ENCODE results near the gene CABP7. TPM values are rescaled to one million over a fixed set of nuclear protein-coding genes. Genes with fewer than 3 reads are reported as not detected.

CABP7 gene
- total and polyA plus RNA-seq, 2 of the 8 experiments (the other 6 are each of a cell fraction or from before 2014, with no cell fraction given) = 0.20 to 0.36 TPM

DNA sequence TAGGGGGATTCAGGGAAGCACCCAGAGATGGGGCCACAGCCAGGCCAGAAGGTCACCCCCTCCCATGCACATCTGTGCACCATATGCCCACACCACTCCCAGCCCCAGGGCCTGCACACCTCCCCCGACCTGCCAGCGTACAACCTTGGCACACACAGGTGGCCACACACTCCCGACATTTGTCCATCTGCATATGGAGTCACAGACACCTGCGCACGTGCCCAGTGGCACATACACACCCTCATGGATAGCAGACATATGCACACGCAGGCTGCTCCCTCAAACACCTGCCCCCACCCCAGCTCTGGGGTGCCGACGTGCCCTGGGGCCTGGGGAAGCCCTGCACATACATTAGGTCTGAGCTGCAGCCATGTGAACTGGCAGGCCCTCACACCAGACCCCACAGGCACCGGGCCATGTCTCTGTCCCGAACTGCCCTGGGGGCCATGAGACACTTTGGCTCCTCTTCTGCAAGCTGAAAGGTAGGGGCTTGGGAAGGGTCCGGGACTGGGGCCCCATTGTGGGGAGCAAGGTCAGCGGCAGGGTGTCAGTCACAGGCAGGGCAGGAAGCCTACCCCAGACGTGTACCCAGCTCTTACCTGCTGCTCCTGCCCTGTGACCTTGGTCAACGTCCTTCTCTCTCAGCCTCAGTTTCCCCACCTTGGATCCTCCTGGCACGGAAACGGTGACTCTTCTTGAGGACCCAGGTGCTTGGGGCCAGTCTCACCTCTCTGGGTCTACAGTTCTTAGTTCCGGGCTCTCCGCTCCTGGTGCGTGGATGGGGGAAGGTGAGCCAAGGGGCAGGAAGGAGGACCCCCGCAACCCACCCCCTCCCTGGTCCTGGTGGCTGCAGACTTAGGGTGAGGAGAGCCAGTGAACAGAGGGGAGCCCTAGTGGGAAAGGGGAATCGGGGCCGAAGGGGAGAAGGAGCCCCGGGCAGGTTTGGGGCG is 579 bp upstream of the CABP7 start:
- Histone ChIP-seq H4K8ac (ENCODE audit: extremely low read depth, insufficient read depth, low read length) (no peak overlapping the region; the same call in 1 of the 2 replicates), H3K4me1 (replicated peaks in 1 of 4; ENCODE audit: control insufficient read depth in 3 of 4, insufficient read depth in 4 of 4, low read length in 3 of 4) (peaks cover 0 to 14% (median 4%) of the 10 kb centered on the region in 4 experiments; a peak in 6 of 7 replicates), H2BK20ac (ENCODE audit: low read length) (no peak overlapping the region), H2BK15ac (ENCODE audit: low read length) (peak overlapping the region; percentile 97; the same call in 1 of the 2 replicates), H3K9me3 (ENCODE audit: insufficient read depth in 2 of 2, low read depth in 1 of 2, low read length in 1 of 2) (no peaks in the 10 kb centered on the region), H3K4me3 (ENCODE audit: extremely low read depth in 1 of 4, insufficient read depth in 2 of 4, low read depth in 3 of 4, low read length in 4 of 4) (peak overlapping the region in 3 of 4 experiments; percentile 20 to 54 (median 34); a peak in 5 of 8 replicates), H2BK5ac (ENCODE audit: low read depth, low read length) (no peak overlapping the region), H2BK12ac (ENCODE audit: low read depth, low read length) (no peak overlapping the region), H3K27ac (ENCODE audit: low read depth, low read length) (no peak overlapping the region), H4K5ac (ENCODE audit: insufficient read length, low read depth, low read length) (no peak overlapping the region), H3K4me2 (ENCODE audit: insufficient read depth in 1 of 2, low read depth in 2 of 2, low read length in 2 of 2) (peak overlapping the region; percentile 59), H3K23ac (ENCODE audit: insufficient read length) (no peak overlapping the region), H4K91ac (replicated peaks; ENCODE audit: insufficient read length, low read length) (no peak overlapping the region), H4K20me1 (replicated peaks in 1 of 2; ENCODE audit: control insufficient read depth in 1 of 2, insufficient read depth in 2 of 2, low read length in 2 of 2) (peaks cover 3 to 5% of the 10 kb centered on the region in 2 experiments), H3K56ac (replicated peaks; ENCODE audit: insufficient read length, low read depth, low read length) (no peak overlapping the region), H3K4ac (replicated peaks; ENCODE audit: insufficient read length, low read depth, low read length) (no peak overlapping the region), H3K79me2 (ENCODE audit: control insufficient read depth in 1 of 2, insufficient read depth in 2 of 2, low read length in 2 of 2) (no peaks in the 10 kb centered on the region), H3K9ac (replicated peaks in 1 of 4; ENCODE audit: extremely low read depth in 1 of 4, low read depth in 3 of 4, low read length in 3 of 4) (no peak overlapping the region), H3K36me3 (ENCODE audit: control insufficient read depth in 2 of 4, insufficient read depth in 4 of 4, low read length in 3 of 4) (no peaks in the 10 kb centered on the region), H3K27me3 (replicated peaks in 1 of 4; ENCODE audit: control insufficient read depth in 3 of 4, extremely low read depth in 1 of 4, insufficient read depth in 3 of 4, low read length in 3 of 4) (peaks cover 21 to 43% (median 35%) of the 10 kb centered on the region in 4 experiments), H3K18ac (ENCODE audit: extremely low read depth, low read length) (peak overlapping the region; percentile 71), H2AFZ (ENCODE audit: low read length) (no peak overlapping the region), H3K79me1 (ENCODE audit: low read depth, low read length) (no peaks in the 10 kb centered on the region; the same call in 1 of the 2 replicates), H3K14ac (ENCODE audit: insufficient read length) (no peak overlapping the region), H2AK5ac (ENCODE audit: low read depth, low read length) (no peak overlapping the region), H3K23me2 (ENCODE audit: low read depth, low read length) (peaks cover 5% of the 10 kb centered on the region; the same call in 1 of the 2 replicates), H2BK120ac (replicated peaks; ENCODE audit: low read depth, low read length) (no peak overlapping the region)
- ChIA-PET CTCF (ENCODE audit: partially characterized antibody) (interaction anchor here (0.6 to 4.1 kb wide), 12 partner anchors 9 to 994 kb away, joined by 3 to 25 read pairs (median 3); no protein-coding TSS in a partner anchor), POLR2A (ENCODE audit: partially characterized antibody) (interaction anchor here (0.8 to 0.9 kb wide), 2 partner anchors 22 to 140 kb away, joined by 3 to 4 read pairs; no protein-coding TSS in a partner anchor)
- 63% methylated on average over 21 of the region's 24 CpGs; no CpG with 5 or more reads in 1 of the 2 experiments for WGBS, 2 experiments (ENCODE audit: extremely low coverage in 1 of 2, insufficient coverage in 1 of 2, insufficient read length in 1 of 2, insufficient replicate concordance in 2 of 2, low coverage in 1 of 2, low lambda C conversion rate in 2 of 2, missing lambda C conversion rate in 1 of 2)
- no peak for DNase-seq (ENCODE audit: low read depth in 1 of 2, low spot score in 2 of 2)
- TF ChIP-seq SUZ12 (IDR thresholded peaks at IDR 0.05; ENCODE audit: low read length) = peak; percentile 59; the same call in 1 of the 2 replicates
- TF ChIP-seq EZH2 (IDR thresholded peaks at IDR 0.05; ENCODE audit: low read depth, low read length, severe bottlenecking) = peak; percentile 74
- no peak for TF ChIP-seq SAP30 (IDR thresholded peaks at IDR 0.05; ENCODE audit: insufficient read depth, insufficient replicate concordance, low read length)
- no peak for TF ChIP-seq CBX8 (IDR thresholded peaks at IDR 0.05; ENCODE audit: borderline replicate concordance, low read depth, low read length)
- no peak for TF ChIP-seq SIN3A (conservative IDR thresholded peaks at IDR 0.05 in 1 of 2, IDR thresholded peaks at IDR 0.05 in 1 of 2; ENCODE audit: low read depth in 1 of 2, low read length in 2 of 2)
- no peak for FAIRE-seq

All from H1 (cell line).